Osteoblast (primary cell): ENCODE data around the gene CD74. TPM values are rescaled to one million over a fixed set of nuclear protein-coding genes. Genes with fewer than 3 reads are reported as not detected.

Experiments used
- DNase-seq: peaks from one replicate; pipeline ENCODE4 v3.0.0; 2011; ENCODE audit warnings: low spot score, mixed read lengths; ENCODE audit not compliant: insufficient read length; ENCODE audit errors: missing footprints
- H2AFZ ChIP-seq: 2 replicates; pipeline ENCODE4 v1.6.0; 2011; ENCODE audit warnings: mild to moderate bottlenecking, low read length
- H3K27ac ChIP-seq: 2 replicates; pipeline ENCODE4 v1.5.1; 2011; ENCODE audit warnings: mild to moderate bottlenecking, low read depth, low read length, moderate library complexity
- H3K27me3 ChIP-seq: 2 replicates; pipeline ENCODE4 v1.6.0; 2012; ENCODE audit warnings: mild to moderate bottlenecking, control low read depth, inconsistent platforms, low read length, moderate library complexity; ENCODE audit not compliant: insufficient read depth
- H3K36me3 ChIP-seq: 2 replicates; pipeline ENCODE4 v1.5.1; 2011; ENCODE audit warnings: mild to moderate bottlenecking, low read length, control low read depth, moderate library complexity; ENCODE audit not compliant: insufficient read depth
- H3K4me1 ChIP-seq: 2 replicates; pipeline ENCODE4 v1.5.1; 2011; ENCODE audit warnings: mild to moderate bottlenecking, low read length, control low read depth, moderate library complexity; ENCODE audit not compliant: insufficient read depth
- H3K4me2 ChIP-seq: 2 replicates; pipeline ENCODE4 v1.6.0; 2011; ENCODE audit warnings: mild to moderate bottlenecking, low read length; ENCODE audit not compliant: insufficient read depth
- H3K4me3 ChIP-seq: fragments of 200-600 bp; sonication (generic); 3 replicates; pipeline ENCODE4 v1.5.1; 2012; ENCODE audit warnings: mild to moderate bottlenecking, low read length, inconsistent platforms; ENCODE audit not compliant: insufficient read depth
- H3K79me2 ChIP-seq: 2 replicates; pipeline ENCODE4 v1.6.0; 2012; ENCODE audit warnings: mild to moderate bottlenecking, low read length, control low read depth, inconsistent platforms; ENCODE audit not compliant: insufficient read depth
- H3K9me3 ChIP-seq: 2 replicates; pipeline ENCODE4 v1.5.1; 2011; ENCODE audit warnings: low read depth, low read length, control low read depth
- H4K20me1 ChIP-seq: 2 replicates; pipeline ENCODE4 v1.6.0; 2012; ENCODE audit warnings: mild to moderate bottlenecking, low read length, control low read depth; ENCODE audit not compliant: insufficient read depth
- CTCF ChIP-seq: IDR thresholded peaks from 2 replicates; pipeline ENCODE4 v1.5.1; 2011; ENCODE audit warnings: mild to moderate bottlenecking, low read depth, low read length, moderate library complexity; ENCODE audit errors: extremely low read depth
- total RNA-seq: library from RNA; depleted of rRNA; stranded (reverse); fragments of >200 nt; gene quantifications from 2 replicates; pipeline ENCODE4 v1.2.3, GENCODE V29; 2012

CD74 gene
- total RNA-seq, 1 donor = 21.4 TPM

- H3K4me3 ChIP-seq = no peak overlapping the region
- no peak overlapping the region for H3K27ac ChIP-seq
- no peak overlapping the region for H3K4me2 ChIP-seq
- H3K36me3 ChIP-seq = peaks cover 75% of the 10 kb centered on the region
- H2AFZ ChIP-seq = no peak overlapping the region
- DNase-seq = peak; percentile 62
- H3K79me2 ChIP-seq = peaks cover 22% of the 10 kb centered on the region
- H3K9me3 ChIP-seq = no peaks in the 10 kb centered on the region
- peaks cover 2% of the 10 kb centered on the region for H4K20me1 ChIP-seq
- no peaks in the 10 kb centered on the region for H3K4me1 ChIP-seq
- no peak for TF ChIP-seq CTCF
- H3K27me3 ChIP-seq = no peaks in the 10 kb centered on the region
Measured at GRCh38 chr5:150364004-150364403, 48.7 kb downstream of the CD74 start.

- H3K27ac ChIP-seq = no peak overlapping the region
- peaks cover 30% of the 10 kb centered on the region for H3K79me2 ChIP-seq
- H2AFZ ChIP-seq = no peak overlapping the region
- no peaks in the 10 kb centered on the region for H3K9me3 ChIP-seq
- no peak for DNase-seq
- no peak for TF ChIP-seq CTCF
- no peaks in the 10 kb centered on the region for H3K27me3 ChIP-seq
- peaks cover 2% of the 10 kb centered on the region for H4K20me1 ChIP-seq
- no peak overlapping the region for H3K4me2 ChIP-seq
- peaks cover 67% of the 10 kb centered on the region for H3K36me3 ChIP-seq
- peaks cover 4% of the 10 kb centered on the region for H3K4me1 ChIP-seq
- H3K4me3 ChIP-seq = no peak overlapping the region
Measured at GRCh38 chr5:150363185-150363584, 49.5 kb downstream of the CD74 start.

- no peak overlapping the region for H2AFZ ChIP-seq
- no peak overlapping the region for H3K4me3 ChIP-seq
- H3K27ac ChIP-seq = no peak overlapping the region
- H3K9me3 ChIP-seq = no peaks in the 10 kb centered on the region
- peaks cover 9% of the 10 kb centered on the region for H3K4me1 ChIP-seq
- no peak overlapping the region for H3K4me2 ChIP-seq
- H3K79me2 ChIP-seq = peaks cover 37% of the 10 kb centered on the region
- TF ChIP-seq CTCF = no peak
- H3K27me3 ChIP-seq = no peaks in the 10 kb centered on the region
- peaks cover 2% of the 10 kb centered on the region for H4K20me1 ChIP-seq
- peaks cover 56% of the 10 kb centered on the region for H3K36me3 ChIP-seq
- no peak for DNase-seq
Measured at GRCh38 chr5:150361301-150361700, 51.4 kb downstream of the CD74 start.

DNA sequence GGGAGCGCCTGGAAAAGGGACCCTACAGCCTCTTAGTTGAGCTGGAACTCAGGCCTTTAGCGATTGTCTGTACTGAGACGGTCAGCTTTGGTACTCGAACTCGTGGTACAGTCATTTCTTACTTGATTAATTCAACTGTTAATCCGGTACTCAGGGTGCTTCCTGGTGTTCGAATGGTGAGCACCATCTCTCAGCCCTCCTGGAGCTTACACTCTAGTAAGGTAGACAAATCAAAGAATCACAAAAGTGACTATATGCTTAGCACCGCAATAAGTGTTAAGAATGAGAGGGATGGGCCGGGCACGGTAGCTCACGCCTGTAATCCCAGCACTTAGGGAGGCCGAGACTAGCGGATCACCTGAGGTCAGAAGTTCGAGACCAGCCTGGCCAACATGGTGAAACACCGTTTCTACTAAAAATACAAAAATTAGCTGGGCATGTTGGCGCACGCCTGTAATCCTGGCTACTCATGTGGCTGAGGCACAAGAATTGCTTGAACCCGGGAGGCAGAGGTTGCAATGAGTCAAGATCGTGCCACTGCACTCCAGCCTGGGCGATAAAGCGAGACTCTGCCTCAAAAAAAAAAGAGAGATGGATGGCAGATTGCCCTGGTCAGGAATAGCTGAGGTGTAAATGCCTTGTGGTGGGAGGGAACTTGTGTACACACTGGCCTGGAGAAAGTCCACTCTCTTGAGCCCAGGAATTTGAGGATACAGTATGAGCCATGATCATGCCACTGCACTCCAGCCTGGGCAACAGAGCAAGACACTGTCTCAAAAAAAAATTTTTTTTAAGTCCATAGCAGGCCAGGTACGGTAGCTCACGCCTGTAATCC, 54.2 kb downstream of the CD74 start:
- Histone ChIP-seq H3K4me3 (peak overlapping the region; percentile 94), H2AFZ (peak overlapping the region; percentile 92), H3K4me1 (peaks cover 9% of the 10 kb centered on the region), H3K4me2 (peak overlapping the region; percentile 74), H3K9me3 (no peaks in the 10 kb centered on the region), H3K27me3 (no peaks in the 10 kb centered on the region), H4K20me1 (peaks cover 2% of the 10 kb centered on the region), H3K36me3 (peaks cover 31% of the 10 kb centered on the region), H3K79me2 (peaks cover 37% of the 10 kb centered on the region), H3K27ac (peak overlapping the region; percentile 61)
- no peak for DNase-seq
- no peak for TF ChIP-seq CTCF
